Heart right ventricle (tissue), 16 donors: ENCODE data around the gene RGS6. TPM values are rescaled to one million over a fixed set of nuclear protein-coding genes. Genes with fewer than 3 reads are reported as not detected.
A peak's percentile ranks its signal among the peaks of the same experiment; 100 is the strongest.

Experiments used
- ATAC-seq, 8 donors: fragments of 200-7000 bp; cut with Tn5 transposase; one replicate each; pipeline ENCODE4 v1.9.1; 2020; ENCODE audit warnings: mild to moderate bottlenecking in 8 of 8, moderate library complexity in 8 of 8, moderate number of reproducible peaks in 1 of 8
- DNase-seq, 2 donors: peaks; one replicate each; pipeline ENCODE4 v3.0.0-alpha.2; 2020
- H3K27ac ChIP-seq, 10 donors: fragments of 200-600 bp; sonication (generic) in 2 of 10; one replicate each; pipeline versions ENCODE4 v1.5.0 to v1.8.0; 2020 to 2022; ENCODE audit warnings: mild to moderate bottlenecking in 3 of 10
- H3K27me3 ChIP-seq, 7 donors: fragments of 200-600 bp; one replicate each; pipeline ENCODE4 v1.8.0; 2021 to 2022; ENCODE audit warnings: mild to moderate bottlenecking in 2 of 7
- H3K36me3 ChIP-seq, 9 donors: fragments of 200-600 bp; sonication (generic) in 1 of 9; one replicate each; pipeline versions ENCODE4 v1.5.0 to v1.8.0; 2020 to 2022; ENCODE audit warnings: mild to moderate bottlenecking in 2 of 9
- H3K4me1 ChIP-seq, 9 donors: fragments of 200-600 bp; sonication (generic) in 1 of 9; one replicate each; pipeline versions ENCODE4 v1.5.0 to v1.8.0; 2020 to 2022; ENCODE audit warnings: mild to moderate bottlenecking in 4 of 9
- H3K4me3 ChIP-seq, 10 donors: fragments of 200-600 bp; sonication (generic) in 2 of 10; one replicate each; pipeline versions ENCODE4 v1.5.0 to v1.8.0; 2020 to 2022; ENCODE audit warnings: mild to moderate bottlenecking in 7 of 10, moderate library complexity in 2 of 10
- H3K9me3 ChIP-seq, 11 donors: fragments of 200-600 bp in 10 of 11; sonication (generic) in 2 of 11; one replicate each; pipeline versions ENCODE4 v1.5.0 to v1.8.0; 2013 to 2022; ENCODE audit warnings: mild to moderate bottlenecking in 2 of 11, control low read depth in 1 of 11, moderate library complexity in 1 of 11
- CTCF ChIP-seq, 9 donors: fragments of 200-600 bp; sonication (generic) in 2 of 9; IDR thresholded peaks; one replicate each; pipeline versions ENCODE4 v1.5.0 to v1.8.0; 2021 to 2022; ENCODE audit warnings: antibody characterized with exemption in 9 of 9, mild to moderate bottlenecking in 5 of 9, moderate library complexity in 1 of 9
- WGBS, 2 donors: extraction: QIAGEN DNeasy Blood & Tissue Kit; methylation state at CpG; one replicate each; pipeline ENCODE4 v1.1.7; 2013; ENCODE audit warnings: inconsistent platforms in 1 of 2; 5-methylcytosine and 5-hydroxymethylcytosine counted together
- intact Hi-C, 10 donors: fragments of 100-400 bp; cut with DNase I; formaldehyde crosslinking; loops; one replicate each; pipeline versions ENCODE4 v1.11.1 to v1.14.2; 2022
- polyA plus RNA-seq, 2 donors: library from polyadenylated mRNA; stranded (reverse); fragments of 200-250 nt; gene quantifications; one replicate each; pipeline ENCODE4 v1.2.3, GENCODE V29; 2013
- total RNA-seq, 10 donors: library from RNA; stranded (reverse); fragmentation: NEBNext Ultra II Directional in 3 of 10; extraction: Animal tissue kit (Norgen Biotek cat#: 25700) in 3 of 10; gene quantifications; one replicate each; pipeline versions ENCODE4 v1.2.1 to v1.2.4, GENCODE V29; 2021 to 2023
- donor health status: Arrhythmogenic right ventricular cardiomyopathy.
- donor health status: ischemic (EF 13 %, LVEDD 7.1; RV severe dilation, severe dysfunction).
- donor health status: healthy with polysubstance abuse.
- donor health status: DM: no; HTN: yes; CAD: no.
- donor health status: DM: no; HTN: no; CAD: no.
- donor health status: ischemic (EF 25% LVEDD 6.9; RV normal size, moderate dysfunction).
- donor health status: ischemic (EF 25% LVEDD 5.7; RV mildly dilated, moderate dysfunction).
- donor health status: healthy.
- donor health status: DM: yes; HTN: yes; CAD: no.
- donor health status: Ischemic cardiomyopathy.
- donor health status: ischemic (EF 35%, LVEDD 5.7; RV mildly dilated, moderate dysfunction).
- donor health status: nonischemic (EF 11% LVEDD 7.7; RV severe dilation, severe dysfunction).
- donor health status: DM: yes; HTN: yes; CAD: no.
- donor health status: PGD.
- donor health status: ischemic (EF 29% LVEDD 5.4; RV normal size, mild dysfunction).
- donor health status: nonischemic (EF 23%, LVEDD 6.1; RV moderate dilation, normal function).

The RGS6 gene
- total and polyA plus RNA-seq, 12 donors: 1.2 to 31.9 (median 19.0) TPM

DNA sequence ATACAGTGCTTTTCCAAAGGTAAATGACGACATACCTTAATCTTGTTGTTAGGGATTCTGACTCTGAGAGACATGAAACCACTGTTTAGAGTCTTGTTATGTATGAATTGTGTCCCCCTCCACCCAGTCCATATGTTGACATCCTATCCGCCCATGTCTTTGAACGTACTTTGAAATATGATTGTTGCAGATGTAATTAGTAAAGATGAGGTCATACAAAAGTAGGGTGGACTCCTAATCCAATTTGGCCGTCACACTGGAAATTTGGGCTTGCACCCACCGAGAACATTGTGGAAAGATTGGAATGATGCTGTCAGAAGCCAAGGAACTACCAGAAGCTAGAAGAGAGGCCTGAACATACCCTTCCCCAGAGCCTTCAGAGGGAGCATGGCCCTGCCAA is 62.2 kb downstream of the RGS6 start:
- Histone ChIP-seq H3K36me3 (no peaks in the 10 kb centered on the region), H3K4me1 (peaks cover 0 to 14% (median 3%) of the 10 kb centered on the region in 9 donors), H3K27me3 (no peaks in the 10 kb centered on the region), H3K27ac (no peak overlapping the region), H3K4me3 (no peak overlapping the region), H3K9me3 (peaks cover 0 to 3% (median 0%) of the 10 kb centered on the region in 11 donors)
- WGBS, 2 donors: 82 to 94% methylated on average over 5 of the region's 5 CpGs
- intact Hi-C loops: no loop called here
- DNase-seq (no peak), ATAC-seq (no peak)
- no peak for TF ChIP-seq CTCF (IDR thresholded peaks at IDR 0.05)

GRCh38 chr14:71995741-71996140 is 63.5 kb downstream of the RGS6 start:
- no peak for TF ChIP-seq CTCF (IDR thresholded peaks at IDR 0.05)
- no peak overlapping the region for H3K4me3 ChIP-seq
- H3K36me3 ChIP-seq: no peaks in the 10 kb centered on the region
- peaks cover 0 to 11% (median 0%) of the 10 kb centered on the region in 11 donors for H3K9me3 ChIP-seq
- 92 to 97% methylated on average over 9 of the region's 9 CpGs for WGBS, 2 donors
- H3K4me1 ChIP-seq: peaks cover 0 to 14% (median 3%) of the 10 kb centered on the region in 9 donors
- DNase-seq: no peak
- H3K27me3 ChIP-seq: no peaks in the 10 kb centered on the region
- peak overlapping the region in 2 of 10 donors; percentile 5 to 13 for H3K27ac ChIP-seq
- intact Hi-C loops: no loop called here
- peak in 4 of 8 donors; percentile 35 to 53 (median 46) for ATAC-seq

GRCh38 chr14:71996610-71997009 is 64.4 kb downstream of the RGS6 start:
- Histone ChIP-seq H3K4me1 (peaks cover 0 to 19% (median 3%) of the 10 kb centered on the region in 9 donors), H3K27ac (no peak overlapping the region), H3K36me3 (no peaks in the 10 kb centered on the region), H3K27me3 (no peaks in the 10 kb centered on the region), H3K4me3 (no peak overlapping the region), H3K9me3 (peaks cover 0 to 11% (median 0%) of the 10 kb centered on the region in 11 donors)
- no peak for TF ChIP-seq CTCF (IDR thresholded peaks at IDR 0.05)
- intact Hi-C loops: no loop called here
- 73 to 85% methylated on average over 3 of the region's 3 CpGs for WGBS, 2 donors
- DNase-seq: no peak
- no peak for ATAC-seq

DNA sequence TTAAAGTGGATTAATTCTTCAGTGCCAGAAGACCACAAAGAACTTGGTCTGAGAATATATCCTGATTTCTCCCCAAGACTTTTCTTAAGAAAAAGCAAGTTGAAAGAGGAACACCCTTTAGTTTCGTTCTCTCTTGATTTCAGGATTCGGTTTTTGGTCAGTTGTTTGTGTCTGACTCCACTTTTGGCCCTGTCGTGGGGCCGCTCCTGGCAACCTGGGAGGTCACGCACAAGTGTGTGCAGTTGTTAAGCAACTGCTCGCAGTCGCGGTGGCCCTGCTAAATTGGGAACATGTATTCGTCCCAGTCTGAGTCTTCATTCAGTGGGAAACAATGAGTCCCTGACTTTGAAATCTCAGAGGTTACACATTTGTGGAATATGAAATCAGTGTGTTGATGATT is 68.7 kb downstream of the RGS6 start:
- no peaks in the 10 kb centered on the region for H3K36me3 ChIP-seq
- no peaks in the 10 kb centered on the region for H3K27me3 ChIP-seq
- peak; percentile 77 to 96 (median 88) for ATAC-seq
- peaks cover 0 to 11% (median 0%) of the 10 kb centered on the region in 11 donors for H3K9me3 ChIP-seq
- TF ChIP-seq CTCF (IDR thresholded peaks at IDR 0.05): no peak
- peak overlapping the region in 9 of 10 donors; percentile 20 to 80 (median 67) for H3K27ac ChIP-seq
- intact Hi-C loops: loop anchor here in 2 of 10 donors (5.0 kb wide), 1 partner anchor 69 kb away; the partner anchor contains the start of gene RGS6 (in 2 of the 2)
- H3K4me1 ChIP-seq: peaks cover 0 to 26% (median 10%) of the 10 kb centered on the region in 9 donors
- H3K4me3 ChIP-seq: no peak overlapping the region
- WGBS, 2 donors: 47 to 53% methylated on average over 9 of the region's 9 CpGs
- DNase-seq: peak; percentile 36 to 64
